Motor neuron (in vitro differentiated cells): Measurements from ENCODE around the gene C11orf16. TPM values are rescaled to one million over a fixed set of nuclear protein-coding genes. Genes with fewer than 3 reads are reported as not detected.
A peak's percentile ranks its signal among the peaks of the same experiment; 100 is the strongest.

Experiments used
- ATAC-seq, 8 experiments: fragments of 200-7000 bp; cut with Tn5 transposase; replicated peaks in 6 of 8; 2 replicates each; pipeline ENCODE4 v1.8.0; 2021; ENCODE audit warnings: mild to moderate bottlenecking in 8 of 8, moderate library complexity in 8 of 8
- H3K27ac ChIP-seq, 2 donors: fragments of 250-450 bp; sonication (Bioruptor Pico); 2 replicates each; pipeline ENCODE4 v1.9.0; 2021; ENCODE audit warnings: antibody characterized with exemption in 2 of 2, mild to moderate bottlenecking in 2 of 2, moderate library complexity in 1 of 2
- H3K4me1 ChIP-seq, 2 donors: fragments of 250-450 bp; sonication (Bioruptor Pico); replicated peaks in 1 of 2; 2 replicates each; pipeline ENCODE4 v1.6.1; 2021; ENCODE audit warnings: antibody characterized with exemption in 2 of 2, mild to moderate bottlenecking in 2 of 2, moderate library complexity in 1 of 2
- H3K4me3 ChIP-seq, 5 donors: fragments of 250-450 bp; sonication (Bioruptor Pico); 2 replicates each; pipeline ENCODE4 v1.9.0; 2021; ENCODE audit warnings: antibody characterized with exemption in 5 of 5, mild to moderate bottlenecking in 5 of 5, moderate library complexity in 4 of 5
- WGBS, 10 experiments: fragments of 450-650 bp; shearing (Covaris generic); methylation state at CpG; one replicate each; pipeline ENCODE4 v1.0.0; 2022; 5-methylcytosine and 5-hydroxymethylcytosine counted together
- in situ Hi-C, 9 experiments: fragments of 400-800 bp; cut with MboI; loops; one replicate each; pipeline ENCODE4 v1.15.0; 2021; ENCODE audit warnings: low sequenced_read_pairs in 9 of 9, low pct_unique_long_range_greater_than_20kb in 2 of 9; ENCODE audit not compliant: unreplicated experiment in 9 of 9
- total RNA-seq, 8 experiments: library from RNA; unstranded; fragments of 300-600 nt; gene quantifications; 2 replicates each; pipeline versions ENCODE4 v1.2.3 to v1.2.4, GENCODE V29; 2022

Gene C11orf16
- total RNA-seq, 8 experiments from 2014 or later, result 0.11 to 0.84 (median 0.30) TPM; not detected in 2

GRCh38 chr11:8928981-8929615, 3.6 kb downstream of the C11orf16 start:
- 60 to 100% (median 96%) methylated on average over 1 to 6 of the region's 9 CpGs; no CpG with 5 or more reads in 2 of the 10 experiments for WGBS, 10 experiments
- H3K4me1 ChIP-seq, result no peaks in the 10 kb centered on the region
- ATAC-seq, result no peak

GRCh38 chr11:8928205-8928604, 4.5 kb downstream of the C11orf16 start:
- in situ Hi-C loops, result no loop called here
- H3K27ac ChIP-seq, result no peak overlapping the region
- peak in 3 of 8 experiments; percentile 57 to 90 (median 76) for ATAC-seq
- WGBS, 10 experiments, result 31 to 100% (median 82%) methylated on average over 1 to 4 of the region's 4 CpGs; no CpG with 5 or more reads in 1 of the 10 experiments
- no peaks in the 10 kb centered on the region for H3K4me1 ChIP-seq
- no peak overlapping the region for H3K4me3 ChIP-seq

More at GRCh38 chr11:8928981-8929615, 3.6 kb downstream of the C11orf16 start:
- in situ Hi-C loops, result no loop called here
- Histone ChIP-seq H3K4me3 (no peak overlapping the region), H3K27ac (no peak overlapping the region)

- Histone ChIP-seq H3K27ac (no peak overlapping the region), H3K4me1 (no peaks in the 10 kb centered on the region), H3K4me3 (no peak overlapping the region)
- in situ Hi-C loops, result no loop called here
- 71 to 100% (median 88%) methylated on average over 1 to 3 of the region's 5 CpGs; no CpG with 5 or more reads in 3 of the 10 experiments for WGBS, 10 experiments
- no peak for ATAC-seq
These were observed 5.5 kb downstream of the C11orf16 start for GRCh38 chr11:8927233-8927632.

- no peak for ATAC-seq
- in situ Hi-C loops, result no loop called here
- Histone ChIP-seq H3K27ac (no peak overlapping the region), H3K4me3 (no peak overlapping the region), H3K4me1 (no peaks in the 10 kb centered on the region)
- 80 to 90% (median 84%) methylated on average over 2 to 5 of the region's 5 CpGs; no CpG with 5 or more reads in 3 of the 10 experiments for WGBS, 10 experiments
These were observed 6.5 kb downstream of the C11orf16 start for GRCh38 chr11:8926236-8926635.

GRCh38 chr11:8925711-8926110, 7.0 kb downstream of the C11orf16 start:
- no peak for ATAC-seq
- Histone ChIP-seq H3K4me3 (no peak overlapping the region), H3K4me1 (no peaks in the 10 kb centered on the region), H3K27ac (no peak overlapping the region)
- WGBS, 10 experiments, result 45 to 100% (median 92%) methylated on average over 1 to 3 of the region's 5 CpGs; no CpG with 5 or more reads in 1 of the 10 experiments
- in situ Hi-C loops, result no loop called here

- ATAC-seq, result no peak
- in situ Hi-C loops, result loop anchor here in 1 of 9 experiments (25.0 kb wide), 1 partner anchor 210 kb away; no protein-coding TSS in a partner anchor
- H3K4me3 ChIP-seq, result no peak overlapping the region
- 92 to 100% (median 100%) methylated on average over 1 to 5 of the region's 5 CpGs; no CpG with 5 or more reads in 2 of the 10 experiments for WGBS, 10 experiments
- H3K27ac ChIP-seq, result no peak overlapping the region
- no peaks in the 10 kb centered on the region for H3K4me1 ChIP-seq
These were observed 10.1 kb downstream of the C11orf16 start for GRCh38 chr11:8922691-8923090.

GRCh38 chr11:8917157-8917825, 15.5 kb downstream of the C11orf16 start:
- peaks cover 4 to 11% of the 10 kb centered on the region in 2 donors for H3K4me1 ChIP-seq
- in situ Hi-C loops, result loop anchor here in 1 of 9 experiments (25.0 kb wide), 1 partner anchor 205 kb away; no protein-coding TSS in a partner anchor
- H3K27ac ChIP-seq, result no peak overlapping the region
- WGBS, 10 experiments, result 40 to 92% (median 68%) methylated on average over 1 to 5 of the region's 5 CpGs; no CpG with 5 or more reads in 3 of the 10 experiments
- H3K4me3 ChIP-seq, result no peak overlapping the region
- peak in 4 of 8 experiments; percentile 47 to 92 (median 78) for ATAC-seq

- Histone ChIP-seq H3K4me1 (peaks cover 7 to 13% of the 10 kb centered on the region in 2 donors), H3K4me3 (no peak overlapping the region), H3K27ac (no peak overlapping the region)
- in situ Hi-C loops, result loop anchor here in 1 of 9 experiments (25.0 kb wide), 1 partner anchor 202 kb away; no protein-coding TSS in a partner anchor
- WGBS, 10 experiments, result 40 to 100% (median 90%) methylated on average over 1 to 4 of the region's 4 CpGs; no CpG with 5 or more reads in 2 of the 10 experiments
- ATAC-seq, result no peak
These were observed 18.1 kb downstream of the C11orf16 start for GRCh38 chr11:8914661-8915018.

GRCh38 chr11:8913961-8914660, 18.6 kb downstream of the C11orf16 start:
- Histone ChIP-seq H3K27ac (no peak overlapping the region), H3K4me1 (peaks cover 7 to 13% of the 10 kb centered on the region in 2 donors), H3K4me3 (peak overlapping the region in 1 of 5 donors; percentile 6)
- 0 to 100% (median 55%) methylated on average over 1 to 9 of the region's 9 CpGs; no CpG with 5 or more reads in 1 of the 10 experiments for WGBS, 10 experiments
- in situ Hi-C loops, result loop anchor here in 1 of 9 experiments (25.0 kb wide), 1 partner anchor 202 kb away; no protein-coding TSS in a partner anchor
- peak in 1 of 8 experiments; percentile 1 for ATAC-seq

- Histone ChIP-seq H3K4me1 (peaks cover 7 to 13% of the 10 kb centered on the region in 2 donors), H3K4me3 (peak within 1 kb of the TSS; percentile 47 to 89 (median 72)), H3K27ac (peak within 1 kb of the TSS; percentile 59 to 64)
- in situ Hi-C loops, result loop anchor here in 1 of 9 experiments (25.0 kb wide), 1 partner anchor 199 kb away; no protein-coding TSS in a partner anchor
- 0% methylated on average over 1 to 6 of the region's 68 CpGs; no CpG with 5 or more reads in 8 of the 10 experiments for WGBS, 10 experiments
- ATAC-seq, result peak; percentile 80 to 97 (median 94)
These were observed 21.5 kb downstream of the C11orf16 start, which contains the start of gene AKIP1 for GRCh38 chr11:8911029-8911823. AKIP1 (plus strand) TSS chr11:8911189; CDS start chr11:8911450, 261 bp downstream.

- no peak overlapping the region for H3K27ac ChIP-seq
- peak; percentile 1 to 35 (median 21) for ATAC-seq
- in situ Hi-C loops, result loop anchor here in 1 of 9 experiments (25.0 kb wide), 1 partner anchor 198 kb away; no protein-coding TSS in a partner anchor
- H3K4me3 ChIP-seq, result peak overlapping the region; percentile 47 to 89 (median 72)
- H3K4me1 ChIP-seq, result peaks cover 7 to 13% of the 10 kb centered on the region in 2 donors
- no CpG with 5 or more reads among the region's 19 CpGs for WGBS, 10 experiments
These were observed 22.1 kb downstream of the C11orf16 start for GRCh38 chr11:8910649-8911026.

- peaks cover 5% of the 10 kb centered on the region in 2 donors for H3K4me1 ChIP-seq
- H3K27ac ChIP-seq, result no peak overlapping the region
- no peak for ATAC-seq
- in situ Hi-C loops, result loop anchor here in 1 of 9 experiments (25.0 kb wide), 1 partner anchor 196 kb away; no protein-coding TSS in a partner anchor
- no peak overlapping the region for H3K4me3 ChIP-seq
These were observed 24.6 kb downstream of the C11orf16 start for GRCh38 chr11:8908099-8908498.
